ENCODE measurements around the gene TUBG2.
"Not testable (repeated sequence)": the region's sequence is repeated elsewhere in the genome, so short reads cannot be mapped to it uniquely, and the experiment has no call there.

TUBG2 gene

GRCh38 chr17:42655528-42655927 is 3.6 kb upstream of the TUBG2 start:
- no peak for DNase-seq

GRCh38 chr17:42657824-42658588 is 1.1 kb upstream of the TUBG2 start:
- DNase-seq, result peak in 1 of 2 donors; percentile 63

- not testable (repeated sequence) for DNase-seq
Observed at GRCh38 chr17:42659932-42660274, 819 bp downstream of the TUBG2 start.

- DNase-seq, result no peak
Observed at GRCh38 chr17:42660692-42661345, 1.7 kb downstream of the TUBG2 start.

- DNase-seq, result no peak
Observed at GRCh38 chr17:42665581-42666001, 6.5 kb downstream of the TUBG2 start.

- not testable (repeated sequence) for DNase-seq
Observed at GRCh38 chr17:42666126-42666525, 7.0 kb downstream of the TUBG2 start.

- no peak for DNase-seq
Observed at GRCh38 chr17:42667088-42667951, 8.2 kb downstream of the TUBG2 start.

GRCh38 chr17:42669705-42669976 is 10.6 kb downstream of the TUBG2 start:
- no peak for DNase-seq

GRCh38 chr17:42669977-42670788 is 11.1 kb downstream of the TUBG2 start:
- no peak for DNase-seq

GRCh38 chr17:42670789-42671657 is 11.9 kb downstream of the TUBG2 start:
- no peak for DNase-seq

GRCh38 chr17:42672038-42672437 is 13.0 kb downstream of the TUBG2 start:
- DNase-seq, result no peak

- no peak for DNase-seq
Observed at GRCh38 chr17:42673266-42673884, 14.3 kb downstream of the TUBG2 start.

GRCh38 chr17:42673885-42674754 is 15.0 kb downstream of the TUBG2 start:
- peak in 1 of 2 donors; percentile 45 for DNase-seq

GRCh38 chr17:42674755-42675347 is 15.8 kb downstream of the TUBG2 start:
- DNase-seq, result no peak

GRCh38 chr17:42675348-42675964 is 16.4 kb downstream of the TUBG2 start:
- DNase-seq, result no peak

GRCh38 chr17:42675965-42676423 is 16.9 kb downstream of the TUBG2 start:
- no peak for DNase-seq

- DNase-seq, result no peak
Observed at GRCh38 chr17:42676424-42677011, 17.4 kb downstream of the TUBG2 start, which contains the start of gene PLEKHH3. PLEKHH3 (minus strand) TSS chr17:42676994; CDS start chr17:42676563, 431 bp downstream.

- peak; percentile 95 for DNase-seq
Observed at GRCh38 chr17:42677012-42677857, 18.2 kb downstream of the TUBG2 start.
